Fibroblast of skin of scalp (primary cell): Measurements from ENCODE around the gene DISC1.
"Not testable (repeated sequence)": the region's sequence is repeated elsewhere in the genome, so short reads cannot be mapped to it uniquely, and the experiment has no call there.

ENCODE experiments used
- DNase-seq: peaks from one replicate; pipeline ENCODE4 v3.0.0-alpha.2; 2013

DISC1 gene

GRCh38 chr1:231935856-231936255 lies 309.3 kb downstream of the DISC1 start:
- DNase-seq, result no peak

GRCh38 chr1:231936983-231937775 lies 310.6 kb downstream of the DISC1 start:
- no peak for DNase-seq

- DNase-seq, result no peak
Measured at GRCh38 chr1:231938211-231938610, 311.6 kb downstream of the DISC1 start.

GRCh38 chr1:231938711-231939110 lies 312.1 kb downstream of the DISC1 start:
- no peak for DNase-seq

- no peak for DNase-seq
Measured at GRCh38 chr1:231939118-231939517, 312.5 kb downstream of the DISC1 start.

- DNase-seq, result no peak
Measured at GRCh38 chr1:231940116-231940515, 313.5 kb downstream of the DISC1 start.

- DNase-seq, result peak; percentile 55
Measured at GRCh38 chr1:231940701-231941100, 314.1 kb downstream of the DISC1 start.

GRCh38 chr1:231943084-231943483 lies 316.5 kb downstream of the DISC1 start:
- no peak for DNase-seq

- not testable (repeated sequence) for DNase-seq
Measured at GRCh38 chr1:231948102-231948501, 321.5 kb downstream of the DISC1 start.

- peak; percentile 21 for DNase-seq
Measured at GRCh38 chr1:231949277-231950091, 322.9 kb downstream of the DISC1 start.

- DNase-seq, result no peak
Measured at GRCh38 chr1:231950331-231951128, 323.9 kb downstream of the DISC1 start.

GRCh38 chr1:231951374-231951773 lies 324.8 kb downstream of the DISC1 start:
- DNase-seq, result peak; percentile 56

- no peak for DNase-seq
Measured at GRCh38 chr1:231952154-231952553, 325.6 kb downstream of the DISC1 start.

GRCh38 chr1:231953660-231954059 lies 327.1 kb downstream of the DISC1 start:
- DNase-seq, result no peak

GRCh38 chr1:231954751-231955150 lies 328.2 kb downstream of the DISC1 start:
- DNase-seq, result no peak

GRCh38 chr1:231957359-231957758 lies 330.8 kb downstream of the DISC1 start:
- DNase-seq, result no peak

GRCh38 chr1:231958448-231958847 lies 331.9 kb downstream of the DISC1 start:
- peak; percentile 59 for DNase-seq

- peak; percentile 87 for DNase-seq
Measured at GRCh38 chr1:231959225-231959884, 332.8 kb downstream of the DISC1 start.

- DNase-seq, result peak; percentile 58
Measured at GRCh38 chr1:231961801-231962200, 335.2 kb downstream of the DISC1 start.

- DNase-seq, result no peak
Measured at GRCh38 chr1:231962636-231963035, 336.0 kb downstream of the DISC1 start.

GRCh38 chr1:231964241-231964640 lies 337.7 kb downstream of the DISC1 start:
- no peak for DNase-seq

- DNase-seq, result no peak
Measured at GRCh38 chr1:231964961-231965360, 338.4 kb downstream of the DISC1 start.
